Mesothelial cell of epicardium (in vitro differentiated cells): Measurements from ENCODE around the gene LHFPL3. TPM values are rescaled to one million over a fixed set of nuclear protein-coding genes. Genes with fewer than 3 reads are reported as not detected.

Source experiments
- DNase-seq, 2 experiments: peaks; one replicate each; pipeline ENCODE4 v3.0.0; 2021; ENCODE audit warnings: low spot score in 2 of 2; ENCODE audit not compliant: unreplicated experiment in 2 of 2
- H3K27ac Mint-ChIP-seq: 2 replicates; pipeline ENCODE4 v1.8.0; 2021; ENCODE audit warnings: mixed read lengths
- H3K27me3 Mint-ChIP-seq: 2 replicates; pipeline ENCODE4 v1.8.0; 2021; ENCODE audit warnings: low read depth, mixed read lengths
- H3K36me3 Mint-ChIP-seq: 2 replicates; pipeline ENCODE4 v1.8.0; 2021; ENCODE audit warnings: mixed read lengths
- H3K4me1 Mint-ChIP-seq: 2 replicates; pipeline ENCODE4 v1.8.0; 2021; ENCODE audit warnings: mixed read lengths
- H3K4me3 Mint-ChIP-seq: 2 replicates; pipeline ENCODE4 v1.8.0; 2021; ENCODE audit warnings: mild to moderate bottlenecking, moderate library complexity, mixed read lengths
- H3K9me3 Mint-ChIP-seq: 2 replicates; pipeline ENCODE4 v1.8.0; 2021; ENCODE audit warnings: mixed read lengths
- CTCF ChIP-seq: fragments of 200-600 bp; sonication (generic); IDR thresholded peaks from one replicate; pipeline ENCODE4 v1.5.0; 2021; ENCODE audit warnings: antibody characterized with exemption; ENCODE audit not compliant: unreplicated experiment
- total RNA-seq: library from RNA; stranded (reverse); gene quantifications from 3 replicates; pipeline ENCODE4 v1.2.1, GENCODE V29; 2021

LHFPL3 gene
- total RNA-seq, 1 donor from 2014 or later, result not detected

- peaks cover 20% of the 10 kb centered on the region for H3K27me3 Mint-ChIP-seq
- no peak overlapping the region for H3K27ac Mint-ChIP-seq
- no peaks in the 10 kb centered on the region for H3K36me3 Mint-ChIP-seq
- H3K4me1 Mint-ChIP-seq, result no peaks in the 10 kb centered on the region
- no peak overlapping the region for H3K4me3 Mint-ChIP-seq
- no peak for DNase-seq
- peaks cover 6% of the 10 kb centered on the region for H3K9me3 Mint-ChIP-seq
- TF ChIP-seq CTCF, result no peak
Observed at GRCh38 chr7:104758504-104758903, 430.1 kb downstream of the LHFPL3 start.

- Mint-ChIP-seq H3K36me3 (no peaks in the 10 kb centered on the region), H3K9me3 (no peaks in the 10 kb centered on the region), H3K4me3 (no peak overlapping the region), H3K4me1 (no peaks in the 10 kb centered on the region), H3K27ac (no peak overlapping the region), H3K27me3 (peaks cover 40% of the 10 kb centered on the region)
- no peak for TF ChIP-seq CTCF
- no peak for DNase-seq
Observed at GRCh38 chr7:104761892-104762291, 433.5 kb downstream of the LHFPL3 start.

- H3K9me3 Mint-ChIP-seq, result no peaks in the 10 kb centered on the region
- no peak overlapping the region for H3K27ac Mint-ChIP-seq
- no peaks in the 10 kb centered on the region for H3K4me1 Mint-ChIP-seq
- no peak for TF ChIP-seq CTCF
- no peak overlapping the region for H3K4me3 Mint-ChIP-seq
- no peaks in the 10 kb centered on the region for H3K36me3 Mint-ChIP-seq
- peaks cover 72% of the 10 kb centered on the region for H3K27me3 Mint-ChIP-seq
- DNase-seq, result no peak
Observed at GRCh38 chr7:104767113-104767512, 438.7 kb downstream of the LHFPL3 start.

GRCh38 chr7:104767826-104768536, 439.6 kb downstream of the LHFPL3 start:
- Mint-ChIP-seq H3K9me3 (no peaks in the 10 kb centered on the region), H3K4me3 (no peak overlapping the region), H3K27ac (no peak overlapping the region), H3K36me3 (no peaks in the 10 kb centered on the region), H3K27me3 (peaks cover 73% of the 10 kb centered on the region), H3K4me1 (no peaks in the 10 kb centered on the region)
- no peak for TF ChIP-seq CTCF
- no peak for DNase-seq

- Mint-ChIP-seq H3K36me3 (no peaks in the 10 kb centered on the region), H3K9me3 (no peaks in the 10 kb centered on the region), H3K4me1 (peaks cover 10% of the 10 kb centered on the region), H3K27ac (no peak overlapping the region), H3K4me3 (no peak overlapping the region), H3K27me3 (peaks cover 53% of the 10 kb centered on the region)
- TF ChIP-seq CTCF, result no peak
- DNase-seq, result no peak
Observed at GRCh38 chr7:104772405-104773345, 444.3 kb downstream of the LHFPL3 start.
